ENCODE measurements around the gene KCTD14.

KCTD14 gene

GRCh38 chr11:78034623-78035022 is 11.5 kb upstream of the KCTD14 start:
- H2AFZ ChIP-seq (ENCODE audit: low read length) = no peak overlapping the region
- no peaks in the 10 kb centered on the region for H3K9me2 ChIP-seq (ENCODE audit: low read depth, low read length)
- no peak overlapping the region for H3K9ac ChIP-seq (ENCODE audit: low read length)
- no peak overlapping the region for H3K4me3 ChIP-seq (ENCODE audit: low read depth, low read length, poor library complexity, severe bottlenecking)
- no peaks in the 10 kb centered on the region for H3K79me2 ChIP-seq (ENCODE audit: insufficient read depth, low read length)
- no peaks in the 10 kb centered on the region for H3K27me3 ChIP-seq (ENCODE audit: insufficient read depth, low read length)
- H3K27ac ChIP-seq (ENCODE audit: low read depth, low read length, poor library complexity, severe bottlenecking) = no peak overlapping the region
- no peak overlapping the region for H3K4me2 ChIP-seq (ENCODE audit: low read length)
- H3K9me3 ChIP-seq (ENCODE audit: low read length) = no peaks in the 10 kb centered on the region
- H3F3A ChIP-seq (ENCODE audit: insufficient read depth, low read length) = no peaks in the 10 kb centered on the region
- H3K4me1 ChIP-seq (ENCODE audit: insufficient read depth, low read length, severe bottlenecking) = peaks cover 16% of the 10 kb centered on the region
- no peaks in the 10 kb centered on the region for H3K36me3 ChIP-seq (ENCODE audit: insufficient read depth, low read length)
- H4K20me1 ChIP-seq (ENCODE audit: insufficient read depth, low read length) = no peaks in the 10 kb centered on the region
- TF ChIP-seq CTCF (IDR thresholded peaks at IDR 0.05; ENCODE audit: low read length) (peak; percentile 33; the same call in 1 of the 2 replicates), EZH2 (IDR thresholded peaks at IDR 0.05; ENCODE audit: borderline replicate concordance, low read length) (no peak)

- Histone ChIP-seq H3K27me3 (ENCODE audit: insufficient read depth, low read length) (no peaks in the 10 kb centered on the region), H3K4me3 (ENCODE audit: low read depth, low read length, poor library complexity, severe bottlenecking) (no peak overlapping the region), H3K27ac (ENCODE audit: low read depth, low read length, poor library complexity, severe bottlenecking) (no peak overlapping the region), H2AFZ (ENCODE audit: low read length) (no peak overlapping the region), H4K20me1 (ENCODE audit: insufficient read depth, low read length) (no peaks in the 10 kb centered on the region), H3K36me3 (ENCODE audit: insufficient read depth, low read length) (no peaks in the 10 kb centered on the region), H3K9ac (ENCODE audit: low read length) (no peak overlapping the region), H3K9me3 (ENCODE audit: low read length) (no peaks in the 10 kb centered on the region), H3K9me2 (ENCODE audit: low read depth, low read length) (no peaks in the 10 kb centered on the region), H3K4me2 (ENCODE audit: low read length) (no peak overlapping the region), H3K4me1 (ENCODE audit: insufficient read depth, low read length, severe bottlenecking) (peaks cover 5% of the 10 kb centered on the region), H3K79me2 (ENCODE audit: insufficient read depth, low read length) (no peaks in the 10 kb centered on the region), H3F3A (ENCODE audit: insufficient read depth, low read length) (no peaks in the 10 kb centered on the region)
- no peak for TF ChIP-seq EZH2 (IDR thresholded peaks at IDR 0.05; ENCODE audit: borderline replicate concordance, low read length)
- TF ChIP-seq CTCF (IDR thresholded peaks at IDR 0.05; ENCODE audit: low read length) = no peak
These were observed 10.0 kb upstream of the KCTD14 start for GRCh38 chr11:78033040-78033439.

- H3K27ac ChIP-seq (ENCODE audit: low read depth, low read length, poor library complexity, severe bottlenecking) = no peak overlapping the region
- TF ChIP-seq CTCF (IDR thresholded peaks at IDR 0.05; ENCODE audit: low read length) = no peak
- TF ChIP-seq EZH2 (IDR thresholded peaks at IDR 0.05; ENCODE audit: borderline replicate concordance, low read length) = no peak
- no peak overlapping the region for H2AFZ ChIP-seq (ENCODE audit: low read length)
- H3K9me2 ChIP-seq (ENCODE audit: low read depth, low read length) = no peaks in the 10 kb centered on the region
- H3K27me3 ChIP-seq (ENCODE audit: insufficient read depth, low read length) = no peaks in the 10 kb centered on the region
- no peak overlapping the region for H3K9ac ChIP-seq (ENCODE audit: low read length)
- peaks cover 5% of the 10 kb centered on the region for H3K4me1 ChIP-seq (ENCODE audit: insufficient read depth, low read length, severe bottlenecking)
- H4K20me1 ChIP-seq (ENCODE audit: insufficient read depth, low read length) = no peaks in the 10 kb centered on the region
- H3K9me3 ChIP-seq (ENCODE audit: low read length) = no peaks in the 10 kb centered on the region
- no peaks in the 10 kb centered on the region for H3K36me3 ChIP-seq (ENCODE audit: insufficient read depth, low read length)
- no peak overlapping the region for H3K4me3 ChIP-seq (ENCODE audit: low read depth, low read length, poor library complexity, severe bottlenecking)
- no peaks in the 10 kb centered on the region for H3K79me2 ChIP-seq (ENCODE audit: insufficient read depth, low read length)
- no peak overlapping the region for H3K4me2 ChIP-seq (ENCODE audit: low read length)
- H3F3A ChIP-seq (ENCODE audit: insufficient read depth, low read length) = no peaks in the 10 kb centered on the region
These were observed 9.0 kb upstream of the KCTD14 start for GRCh38 chr11:78032090-78032489.
